Measurements from ENCODE around the gene IVNS1ABP. TPM values are rescaled to one million over a fixed set of nuclear protein-coding genes. Genes with fewer than 3 reads are reported as not detected.

IVNS1ABP gene
- total RNA-seq, 3 donors from 2014 or later, result 51.0 to 92.9 (median 91.1) TPM

DNA sequence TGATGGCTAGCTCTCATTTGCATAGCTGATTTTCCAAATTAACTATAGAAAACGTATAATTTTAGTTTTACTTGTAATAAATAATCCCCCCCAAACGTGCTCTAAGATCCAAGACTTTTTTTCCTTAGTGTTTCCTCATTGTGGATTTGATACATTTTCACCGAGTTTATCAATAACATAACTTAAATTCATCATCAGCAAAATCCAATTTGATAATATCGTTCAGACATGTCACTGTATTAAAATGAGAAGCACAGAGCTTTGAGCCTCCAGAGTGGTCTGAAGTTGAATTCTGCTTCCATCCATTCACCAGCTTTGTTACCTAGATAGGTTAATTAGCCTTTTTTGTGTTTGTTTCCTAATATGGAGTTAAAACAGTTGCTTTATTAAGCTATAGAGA lies 51.7 kb downstream of the IVNS1ABP start:
- no peak for TF ChIP-seq POLR2AphosphoS5 (IDR thresholded peaks at IDR 0.05)
- no peak for TF ChIP-seq POLR2A (IDR thresholded peaks at IDR 0.05)
- TF ChIP-seq, protein P1, sequence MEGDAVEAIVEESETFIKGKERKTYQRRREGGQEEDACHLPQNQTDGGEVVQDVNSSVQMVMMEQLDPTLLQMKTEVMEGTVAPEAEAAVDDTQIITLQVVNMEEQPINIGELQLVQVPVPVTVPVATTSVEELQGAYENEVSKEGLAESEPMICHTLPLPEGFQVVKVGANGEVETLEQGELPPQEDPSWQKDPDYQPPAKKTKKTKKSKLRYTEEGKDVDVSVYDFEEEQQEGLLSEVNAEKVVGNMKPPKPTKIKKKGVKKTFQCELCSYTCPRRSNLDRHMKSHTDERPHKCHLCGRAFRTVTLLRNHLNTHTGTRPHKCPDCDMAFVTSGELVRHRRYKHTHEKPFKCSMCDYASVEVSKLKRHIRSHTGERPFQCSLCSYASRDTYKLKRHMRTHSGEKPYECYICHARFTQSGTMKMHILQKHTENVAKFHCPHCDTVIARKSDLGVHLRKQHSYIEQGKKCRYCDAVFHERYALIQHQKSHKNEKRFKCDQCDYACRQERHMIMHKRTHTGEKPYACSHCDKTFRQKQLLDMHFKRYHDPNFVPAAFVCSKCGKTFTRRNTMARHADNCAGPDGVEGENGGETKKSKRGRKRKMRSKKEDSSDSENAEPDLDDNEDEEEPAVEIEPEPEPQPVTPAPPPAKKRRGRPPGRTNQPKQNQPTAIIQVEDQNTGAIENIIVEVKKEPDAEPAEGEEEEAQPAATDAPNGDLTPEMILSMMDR (IDR thresholded peaks at IDR 0.05), result no peak
- Histone ChIP-seq H3K4me3 (no peak overlapping the region), H3K27ac (no peak overlapping the region), H3K4me1 (no peaks in the 10 kb centered on the region), H3K27me3 (no peaks in the 10 kb centered on the region), H3K9me3 (no peaks in the 10 kb centered on the region), H3K36me3 (no peaks in the 10 kb centered on the region)
- intact Hi-C loops (cut with DNase I; ENCODE audit: low total_unique reads), result no loop called here
- DNase-seq (ENCODE audit: low spot score in 2 of 2), result no peak

DNA sequence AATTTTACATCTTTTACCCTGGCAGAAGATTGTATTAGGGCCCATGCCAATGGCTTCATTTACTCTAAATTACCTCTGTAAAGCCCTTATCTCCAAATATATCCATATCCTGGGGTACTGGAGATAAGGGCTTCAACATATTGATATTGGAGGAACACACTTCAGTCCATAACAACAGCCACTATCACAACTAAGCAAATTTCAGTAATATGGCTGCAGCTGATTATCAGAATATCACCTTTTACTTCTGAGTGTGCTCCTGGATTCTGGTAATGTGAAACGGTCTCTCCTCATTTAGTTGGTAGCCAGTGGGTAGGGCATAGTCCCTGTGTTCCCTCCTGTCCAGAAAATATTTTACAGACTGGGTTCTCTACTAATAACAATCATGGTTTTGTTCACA lies 53.3 kb downstream of the IVNS1ABP start:
- no peak for DNase-seq (ENCODE audit: low spot score in 2 of 2)
- H3K4me1 ChIP-seq, result no peaks in the 10 kb centered on the region
- no peak overlapping the region for H3K27ac ChIP-seq
- H3K4me3 ChIP-seq, result no peak overlapping the region
- no peaks in the 10 kb centered on the region for H3K27me3 ChIP-seq
- intact Hi-C loops (cut with DNase I; ENCODE audit: low total_unique reads), result no loop called here
- no peak for TF ChIP-seq POLR2AphosphoS5 (IDR thresholded peaks at IDR 0.05)
- TF ChIP-seq POLR2A (IDR thresholded peaks at IDR 0.05), result no peak
- TF ChIP-seq, protein P1 (IDR thresholded peaks at IDR 0.05), result no peak
- H3K9me3 ChIP-seq, result no peaks in the 10 kb centered on the region
- no peaks in the 10 kb centered on the region for H3K36me3 ChIP-seq

DNA sequence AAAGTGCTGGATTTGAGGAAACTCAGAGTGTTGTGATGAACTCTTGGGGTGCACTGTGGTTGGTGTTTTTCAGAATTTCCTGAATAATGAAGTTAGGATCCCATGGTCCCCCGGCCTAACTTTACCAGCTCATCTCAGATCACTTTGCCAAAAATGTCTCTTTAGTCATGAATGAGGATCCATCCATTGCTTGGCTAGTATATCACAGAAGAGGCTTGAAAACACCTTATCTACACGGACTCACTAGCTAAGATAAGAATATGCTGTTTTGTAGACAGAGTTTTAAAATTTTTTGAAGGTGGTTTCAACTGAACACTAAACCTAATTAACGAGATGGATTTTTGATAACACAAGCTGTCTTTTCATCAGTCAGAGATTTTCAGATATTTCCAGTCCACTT lies 53.8 kb downstream of the IVNS1ABP start:
- no peaks in the 10 kb centered on the region for H3K27me3 ChIP-seq
- no peaks in the 10 kb centered on the region for H3K9me3 ChIP-seq
- no peaks in the 10 kb centered on the region for H3K4me1 ChIP-seq
- no peak overlapping the region for H3K4me3 ChIP-seq
- no peaks in the 10 kb centered on the region for H3K36me3 ChIP-seq
- no peak for DNase-seq (ENCODE audit: low spot score in 2 of 2)
- H3K27ac ChIP-seq, result no peak overlapping the region
- no peak for TF ChIP-seq POLR2AphosphoS5 (IDR thresholded peaks at IDR 0.05)
- TF ChIP-seq, protein P1 (IDR thresholded peaks at IDR 0.05), result no peak
- intact Hi-C loops (cut with DNase I; ENCODE audit: low total_unique reads), result no loop called here

DNA sequence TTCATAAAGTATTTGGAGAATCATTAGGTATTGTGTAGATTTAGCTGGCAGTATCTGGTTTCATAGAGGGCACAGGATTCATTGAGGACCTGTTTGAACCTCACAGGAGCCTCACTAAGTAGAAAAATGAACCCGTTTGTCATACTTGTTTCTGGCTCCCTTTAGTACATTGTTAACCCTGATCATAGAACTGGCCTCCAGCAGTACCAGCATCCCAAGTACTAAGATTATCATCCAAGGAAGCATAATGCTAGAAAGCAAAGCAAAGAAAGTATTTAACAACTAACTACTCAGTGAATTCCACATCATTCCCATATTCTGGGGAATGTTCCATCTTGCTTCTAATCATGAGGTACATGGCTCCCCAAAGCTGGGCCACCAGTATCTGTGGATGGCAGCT lies 54.9 kb downstream of the IVNS1ABP start:
- H3K4me3 ChIP-seq, result no peak overlapping the region
- H3K36me3 ChIP-seq, result no peaks in the 10 kb centered on the region
- H3K27me3 ChIP-seq, result no peaks in the 10 kb centered on the region
- no peak overlapping the region for H3K27ac ChIP-seq
- DNase-seq (ENCODE audit: low spot score in 2 of 2), result no peak
- H3K4me1 ChIP-seq, result no peaks in the 10 kb centered on the region
- no peak for TF ChIP-seq POLR2A (IDR thresholded peaks at IDR 0.05)
- no peak for TF ChIP-seq POLR2AphosphoS5 (IDR thresholded peaks at IDR 0.05)
- TF ChIP-seq, protein P1 (IDR thresholded peaks at IDR 0.05), result no peak
- intact Hi-C loops (cut with DNase I; ENCODE audit: low total_unique reads), result no loop called here
- no peaks in the 10 kb centered on the region for H3K9me3 ChIP-seq

DNA sequence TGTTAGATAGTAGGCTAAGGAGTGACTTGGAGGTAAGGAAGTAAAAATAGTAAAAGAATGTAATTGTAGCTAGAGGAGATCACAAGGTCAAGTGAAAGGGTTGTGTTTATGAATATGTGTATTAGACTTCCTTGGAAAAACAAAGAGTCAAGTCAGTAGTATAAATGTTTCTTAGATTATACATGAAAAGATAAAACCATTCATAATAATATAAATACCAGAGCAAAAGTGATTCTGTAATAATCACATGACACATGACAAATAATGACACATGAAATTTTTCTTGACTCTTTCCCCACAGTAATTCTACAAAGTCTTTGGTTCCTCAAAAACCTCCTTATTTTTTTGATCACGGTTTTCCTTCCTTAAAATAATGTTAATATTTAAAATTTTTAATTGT lies 56.4 kb downstream of the IVNS1ABP start:
- intact Hi-C loops (cut with DNase I; ENCODE audit: low total_unique reads), result no loop called here
- no peak for TF ChIP-seq POLR2AphosphoS5 (IDR thresholded peaks at IDR 0.05)
- no peaks in the 10 kb centered on the region for H3K4me1 ChIP-seq
- no peaks in the 10 kb centered on the region for H3K36me3 ChIP-seq
- no peak overlapping the region for H3K27ac ChIP-seq
- H3K27me3 ChIP-seq, result no peaks in the 10 kb centered on the region
- H3K4me3 ChIP-seq, result no peak overlapping the region
- no peaks in the 10 kb centered on the region for H3K9me3 ChIP-seq
- DNase-seq (ENCODE audit: low spot score in 2 of 2), result no peak

DNA sequence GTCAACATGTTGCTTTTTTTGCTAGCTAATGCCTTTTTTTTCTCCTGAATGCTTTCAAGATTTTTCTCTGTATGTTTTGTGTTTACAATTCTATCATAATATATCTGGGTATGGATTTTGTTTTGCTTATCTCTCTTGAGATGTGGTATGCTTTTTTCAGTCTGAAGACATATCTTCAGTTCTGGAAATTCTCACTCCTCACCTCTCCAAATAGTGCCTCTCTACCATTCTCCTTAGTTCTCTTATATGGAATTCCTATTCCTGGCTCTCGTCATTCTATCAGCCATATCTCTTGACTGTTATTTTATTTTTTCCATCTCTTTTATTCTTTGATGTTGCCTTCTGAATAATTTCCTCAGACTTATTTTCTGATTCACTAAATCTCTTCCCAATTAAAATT lies 58.4 kb downstream of the IVNS1ABP start:
- H3K9me3 ChIP-seq, result no peaks in the 10 kb centered on the region
- no peak overlapping the region for H3K27ac ChIP-seq
- intact Hi-C loops (cut with DNase I; ENCODE audit: low total_unique reads), result no loop called here
- TF ChIP-seq POLR2A (IDR thresholded peaks at IDR 0.05) (no peak), POLR2AphosphoS5 (IDR thresholded peaks at IDR 0.05) (no peak)
- TF ChIP-seq, protein P1 (IDR thresholded peaks at IDR 0.05), result no peak
- H3K4me1 ChIP-seq, result no peaks in the 10 kb centered on the region
- H3K4me3 ChIP-seq, result no peak overlapping the region
- no peak for DNase-seq (ENCODE audit: low spot score in 2 of 2)
- no peaks in the 10 kb centered on the region for H3K36me3 ChIP-seq
- H3K27me3 ChIP-seq, result no peaks in the 10 kb centered on the region
